Measurements from ENCODE around the gene MAJIN. TPM values are rescaled to one million over a fixed set of nuclear protein-coding genes. Genes with fewer than 3 reads are reported as not detected.

The MAJIN gene
- total RNA-seq, 1 experiment from 2014 or later = not detected

DNA sequence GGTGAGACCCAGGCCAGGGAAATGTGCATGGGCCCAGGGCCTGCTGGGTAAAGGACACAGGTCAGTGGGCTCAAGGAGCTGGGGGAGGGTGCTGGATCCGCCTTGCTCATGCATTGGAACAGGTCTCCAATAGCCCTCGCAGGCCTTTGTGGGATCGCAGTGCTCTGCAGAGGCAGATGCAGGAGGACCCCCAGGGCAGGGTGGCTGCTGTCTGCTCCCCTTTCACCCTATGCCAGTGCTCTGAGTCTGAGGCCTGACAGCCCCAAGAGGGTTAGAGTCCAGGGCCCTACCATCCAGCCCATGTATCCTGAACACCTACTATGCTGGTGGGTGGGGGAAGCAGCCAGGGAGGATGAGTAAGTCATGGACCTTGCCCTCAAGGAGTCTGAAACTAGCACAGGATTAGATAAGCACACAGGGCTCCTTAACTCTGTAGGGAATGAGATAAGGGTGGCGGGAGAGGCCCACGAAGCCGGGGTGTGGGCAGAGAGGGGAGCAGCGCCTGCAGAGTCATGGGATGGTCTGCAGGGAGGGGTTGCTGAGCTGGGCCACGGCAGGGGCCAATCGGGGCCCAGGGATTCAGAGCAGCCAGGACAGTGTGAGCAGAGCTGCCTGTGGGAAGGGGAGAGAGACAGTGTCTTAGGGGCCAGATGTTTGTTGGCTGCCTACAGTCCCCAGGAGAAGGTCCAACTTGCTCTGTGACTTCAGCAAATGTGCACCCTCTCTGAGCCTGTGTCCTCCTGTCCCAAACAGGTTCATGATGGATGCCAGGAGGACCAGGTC is 83.0 kb downstream of the MAJIN start:
- no peak for DNase-seq (ENCODE audit: low spot score)
- Histone ChIP-seq H3K4me1 (ENCODE audit: insufficient read depth, low read length, poor library complexity, severe bottlenecking) (no peaks in the 10 kb centered on the region), H3K36me3 (ENCODE audit: insufficient read depth, low read length, poor library complexity, severe bottlenecking) (no peaks in the 10 kb centered on the region), H3K27me3 (replicated peaks; ENCODE audit: insufficient read depth, low read depth, low read length, poor library complexity) (no peaks in the 10 kb centered on the region), H3K27ac (ENCODE audit: low read depth, low read length, poor library complexity, severe bottlenecking) (no peak overlapping the region), H3K4me3 (ENCODE audit: low read depth, low read length, poor library complexity, severe bottlenecking) (no peak overlapping the region), H3K9me3 (ENCODE audit: low read depth, low read length, poor library complexity, severe bottlenecking) (no peaks in the 10 kb centered on the region)
- intact Hi-C loops (cut with micrococcal nuclease; ENCODE audit: unreplicated experiment) = no loop called here
- no TSS peak for BruUV-seq (replicated peaks)
- TF ChIP-seq, protein P1, sequence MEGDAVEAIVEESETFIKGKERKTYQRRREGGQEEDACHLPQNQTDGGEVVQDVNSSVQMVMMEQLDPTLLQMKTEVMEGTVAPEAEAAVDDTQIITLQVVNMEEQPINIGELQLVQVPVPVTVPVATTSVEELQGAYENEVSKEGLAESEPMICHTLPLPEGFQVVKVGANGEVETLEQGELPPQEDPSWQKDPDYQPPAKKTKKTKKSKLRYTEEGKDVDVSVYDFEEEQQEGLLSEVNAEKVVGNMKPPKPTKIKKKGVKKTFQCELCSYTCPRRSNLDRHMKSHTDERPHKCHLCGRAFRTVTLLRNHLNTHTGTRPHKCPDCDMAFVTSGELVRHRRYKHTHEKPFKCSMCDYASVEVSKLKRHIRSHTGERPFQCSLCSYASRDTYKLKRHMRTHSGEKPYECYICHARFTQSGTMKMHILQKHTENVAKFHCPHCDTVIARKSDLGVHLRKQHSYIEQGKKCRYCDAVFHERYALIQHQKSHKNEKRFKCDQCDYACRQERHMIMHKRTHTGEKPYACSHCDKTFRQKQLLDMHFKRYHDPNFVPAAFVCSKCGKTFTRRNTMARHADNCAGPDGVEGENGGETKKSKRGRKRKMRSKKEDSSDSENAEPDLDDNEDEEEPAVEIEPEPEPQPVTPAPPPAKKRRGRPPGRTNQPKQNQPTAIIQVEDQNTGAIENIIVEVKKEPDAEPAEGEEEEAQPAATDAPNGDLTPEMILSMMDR (conservative IDR thresholded peaks at IDR 0.05; ENCODE audit: low read depth, low read length) = no peak
- TF ChIP-seq EZH2 (IDR thresholded peaks at IDR 0.05; ENCODE audit: borderline replicate concordance, low read depth, low read length, poor library complexity, severe bottlenecking) = no peak
- CTCF ChIA-PET = no interaction called here
- POLR2A ChIA-PET (ENCODE audit: low non-redundant PET) = no interaction called here

DNA sequence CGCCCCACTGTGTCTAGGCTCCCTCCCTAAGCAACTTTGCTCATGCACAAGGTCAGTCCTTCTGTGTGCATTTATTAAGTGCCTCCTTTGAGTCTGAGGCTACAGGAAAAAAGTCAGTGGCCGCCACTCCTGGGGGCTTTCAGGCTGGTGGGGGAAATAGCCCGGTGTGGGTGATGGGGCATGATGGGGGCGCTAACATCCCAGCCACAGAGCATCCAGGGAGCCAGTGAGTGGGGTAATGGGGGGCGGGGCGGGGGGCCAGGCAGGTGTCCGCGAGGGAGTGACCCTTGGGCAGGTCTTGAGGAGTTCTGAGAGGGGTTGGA is 83.5 kb downstream of the MAJIN start:
- no peak for TF ChIP-seq EZH2 (IDR thresholded peaks at IDR 0.05; ENCODE audit: borderline replicate concordance, low read depth, low read length, poor library complexity, severe bottlenecking)
- TF ChIP-seq, protein P1 (conservative IDR thresholded peaks at IDR 0.05; ENCODE audit: low read depth, low read length) = no peak
- H3K27me3 ChIP-seq (replicated peaks; ENCODE audit: insufficient read depth, low read depth, low read length, poor library complexity) = no peaks in the 10 kb centered on the region
- no peak overlapping the region for H3K4me3 ChIP-seq (ENCODE audit: low read depth, low read length, poor library complexity, severe bottlenecking)
- no peak overlapping the region for H3K27ac ChIP-seq (ENCODE audit: low read depth, low read length, poor library complexity, severe bottlenecking)
- POLR2A ChIA-PET (ENCODE audit: low non-redundant PET) = no interaction called here
- no peaks in the 10 kb centered on the region for H3K4me1 ChIP-seq (ENCODE audit: insufficient read depth, low read length, poor library complexity, severe bottlenecking)
- H3K36me3 ChIP-seq (ENCODE audit: insufficient read depth, low read length, poor library complexity, severe bottlenecking) = no peaks in the 10 kb centered on the region
- DNase-seq (ENCODE audit: low spot score) = no peak
- no TSS peak for BruUV-seq (replicated peaks)
- no peaks in the 10 kb centered on the region for H3K9me3 ChIP-seq (ENCODE audit: low read depth, low read length, poor library complexity, severe bottlenecking)
- CTCF ChIA-PET = interaction anchor here (0.6 to 1.0 kb wide), 10 partner anchors 10 to 110 kb away, joined by 3 to 14 read pairs (median 3); partner anchors contain the start of genes EHD1, PPP2R5B and SF1
- intact Hi-C loops (cut with micrococcal nuclease; ENCODE audit: unreplicated experiment) = no loop called here

Small RNA genes lying within 50 kb of the gene (microRNA-seq; reads per million reads assigned to microRNA genes)
- gene MIR6749 = 1.1 reads per million
- gene MIR6750 = 4.3 reads per million, percentile 13 among the genes with 10 or more reads in this experiment
- 1.9 reads per million for gene MIR6879

Other genes starting within 250 kb of the MAJIN start
- 5.0 and 6.1 TPM in 2 replicates for gene NRXN2, start 248.9 kb downstream of the MAJIN start, total RNA-seq (2021)
- gene RASGRP2, start 228.0 kb downstream of the MAJIN start, total RNA-seq (2021) = 2.0 and 3.5 TPM in 2 replicates
- gene PYGM, start 212.1 kb downstream of the MAJIN start, total RNA-seq (2021) = 2.4 and 2.9 TPM in 2 replicates
- gene SF1, start 193.6 kb downstream of the MAJIN start, total RNA-seq (2021) = 467 and 472 TPM in 2 replicates
- 46.5 and 50.5 TPM in 2 replicates for gene MAP4K2, start 168.9 kb downstream of the MAJIN start, total RNA-seq (2021)
- 45.7 and 49.2 TPM in 2 replicates for gene MEN1, start 161.6 kb downstream of the MAJIN start, total RNA-seq (2021)
- 4.6 and 6.6 TPM in 2 replicates for gene CDC42BPG, start 127.5 kb downstream of the MAJIN start, total RNA-seq (2021)
- 53.3 and 63.1 TPM in 2 replicates for gene EHD1, start 93.5 kb downstream of the MAJIN start, total RNA-seq (2021)
- 28.6 and 29.6 TPM in 2 replicates for gene ATG2A, start 54.9 kb downstream of the MAJIN start, total RNA-seq (2021)
- 16.1 and 17.2 TPM in 2 replicates for gene PPP2R5B, start 47.4 kb downstream of the MAJIN start, total RNA-seq (2021)
- gene GPHA2, start 36.2 kb downstream of the MAJIN start, total RNA-seq (2021) = not detected in 2 replicates
- not detected in 2 replicates for gene BATF2, start 24.9 kb upstream of the MAJIN start, total RNA-seq (2021)
- gene ARL2, start 42.1 kb upstream of the MAJIN start, total RNA-seq (2021) = 98.9 and 110 TPM in 2 replicates
- 28.3 and 34.7 TPM in 2 replicates for gene SNX15, start 55.3 kb upstream of the MAJIN start, total RNA-seq (2021)
- 41.9 and 43.9 TPM in 2 replicates for gene SAC3D1, start 69.1 kb upstream of the MAJIN start, total RNA-seq (2021)
- 0.50 TPM in 1 of 2 replicates, not detected in the other for gene NAALADL1, start 86.4 kb upstream of the MAJIN start, total RNA-seq (2021)
- 109 and 119 TPM in 2 replicates for gene CDCA5, start 111.9 kb upstream of the MAJIN start, total RNA-seq (2021)
- gene ZFPL1, start 112.1 kb upstream of the MAJIN start, total RNA-seq (2021) = 45.9 and 46.6 TPM in 2 replicates
- gene VPS51, start 124.1 kb upstream of the MAJIN start, total RNA-seq (2021) = 125 and 140 TPM in 2 replicates
- gene TM7SF2, start 139.8 kb upstream of the MAJIN start, total RNA-seq (2021) = 37.8 and 50.5 TPM in 2 replicates
- 22.3 and 27.4 TPM in 2 replicates for gene ZNHIT2, start 145.6 kb upstream of the MAJIN start, total RNA-seq (2021)
- 920 and 956 TPM in 2 replicates for gene FAU, start 150.0 kb upstream of the MAJIN start, total RNA-seq (2021)
- 90.2 and 91.0 TPM in 2 replicates for gene MRPL49, start 150.2 kb upstream of the MAJIN start, total RNA-seq (2021)
- gene SYVN1, start 162.4 kb upstream of the MAJIN start, total RNA-seq (2021) = 47.6 and 48.5 TPM in 2 replicates
- gene SPDYC, start 198.1 kb upstream of the MAJIN start, total RNA-seq (2021) = not detected in 2 replicates
- gene CAPN1, start 209.8 kb upstream of the MAJIN start, total RNA-seq (2021) = 79.9 and 91.9 TPM in 2 replicates